Measurements from ENCODE around the gene C5orf58.
A peak's percentile ranks its signal among the peaks of the same experiment; 100 is the strongest.

Gene C5orf58, protein sequence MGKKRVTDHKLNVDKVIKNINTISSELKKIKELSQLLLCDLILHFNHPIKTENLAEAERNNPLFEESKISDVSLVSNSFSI

DNA sequence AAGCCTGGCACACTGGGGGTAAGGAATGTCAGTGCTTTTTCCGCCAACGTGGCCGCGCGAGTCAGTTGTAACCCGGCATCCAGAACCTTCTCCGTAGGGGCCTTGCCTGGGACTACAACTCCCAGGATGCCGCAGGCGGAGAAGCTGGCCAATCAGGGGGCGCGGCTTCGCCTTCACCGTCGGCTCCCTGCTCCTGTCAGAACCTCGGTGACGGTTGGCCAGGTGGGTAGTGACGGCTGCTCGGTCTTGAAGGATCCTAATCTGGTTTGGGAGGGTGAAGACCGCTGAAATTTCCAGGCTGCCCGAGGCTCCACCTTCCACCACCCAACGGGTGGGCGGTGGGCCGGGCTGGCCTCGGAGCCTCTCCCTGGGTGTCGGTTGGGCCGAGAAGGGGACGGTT lies at the start of gene C5orf58:
Gene C5orf58 (plus strand): TSS at position 200 of the 400 bp plus-strand sequence. CDS start 1,992 bp downstream, outside the sequence.
- no peak for DNase-seq

DNA sequence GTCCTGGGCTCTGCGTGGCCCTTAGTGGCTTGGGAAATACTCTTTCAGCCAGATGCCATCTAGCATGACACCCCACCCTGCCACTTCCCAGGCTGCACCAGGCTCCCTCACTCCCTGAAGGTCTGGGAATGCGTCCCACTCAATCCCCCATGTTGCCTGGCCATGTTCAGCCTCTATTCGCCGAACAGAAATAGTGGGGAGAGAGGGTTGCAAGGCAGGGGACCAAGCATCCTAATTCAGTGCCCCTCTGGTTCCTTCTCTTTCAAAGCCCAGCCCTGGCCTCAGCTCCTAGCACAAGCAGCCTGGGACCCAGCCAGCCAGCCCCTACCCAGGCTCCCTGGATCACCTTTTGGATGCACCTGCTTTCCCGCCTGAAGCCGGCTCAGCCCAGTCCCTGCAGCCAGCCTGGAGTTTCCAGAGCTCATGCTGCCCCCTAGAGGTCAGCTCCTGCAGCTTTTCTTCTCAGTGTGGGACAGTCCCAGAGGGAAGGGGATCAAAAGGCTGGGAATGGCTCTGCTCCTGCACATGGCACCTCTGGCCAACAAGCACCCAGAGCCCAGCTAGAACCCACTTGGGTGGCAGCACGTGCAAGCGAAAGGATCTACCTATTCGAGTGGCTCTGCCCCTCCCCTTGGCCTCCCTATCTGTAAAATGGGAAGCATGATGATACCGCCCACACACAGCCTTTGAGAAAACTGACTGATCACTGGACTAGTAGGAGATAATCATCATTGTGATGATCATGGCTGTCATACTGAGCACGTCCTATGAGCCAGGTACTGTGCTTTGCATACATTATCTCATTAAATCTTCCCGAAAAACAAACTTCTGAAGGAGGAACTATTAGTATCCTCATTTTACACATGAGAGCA lies 48.7 kb upstream of the C5orf58 start:
- peak; percentile 44 to 64 for DNase-seq

DNA sequence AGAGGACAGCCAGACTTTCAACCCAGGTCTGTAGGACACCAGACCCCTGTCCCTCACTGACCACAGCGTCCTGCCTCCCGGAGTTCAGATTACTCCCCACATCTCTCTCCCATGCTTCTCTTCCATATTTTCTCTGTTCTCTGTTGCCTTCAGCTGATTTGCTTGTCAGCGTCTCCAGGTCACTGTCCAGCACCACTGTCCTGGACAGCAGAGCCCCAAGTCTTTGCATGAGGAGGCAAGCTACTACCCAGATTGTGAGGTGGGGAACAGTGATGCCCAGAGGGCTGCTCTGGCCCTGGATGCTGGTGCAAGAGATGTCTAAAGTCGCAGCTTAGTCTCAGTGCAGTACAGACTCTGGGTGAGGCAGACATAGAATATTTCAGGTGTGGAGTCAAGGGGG lies 48.0 kb upstream of the C5orf58 start:
- DNase-seq = no peak

DNA sequence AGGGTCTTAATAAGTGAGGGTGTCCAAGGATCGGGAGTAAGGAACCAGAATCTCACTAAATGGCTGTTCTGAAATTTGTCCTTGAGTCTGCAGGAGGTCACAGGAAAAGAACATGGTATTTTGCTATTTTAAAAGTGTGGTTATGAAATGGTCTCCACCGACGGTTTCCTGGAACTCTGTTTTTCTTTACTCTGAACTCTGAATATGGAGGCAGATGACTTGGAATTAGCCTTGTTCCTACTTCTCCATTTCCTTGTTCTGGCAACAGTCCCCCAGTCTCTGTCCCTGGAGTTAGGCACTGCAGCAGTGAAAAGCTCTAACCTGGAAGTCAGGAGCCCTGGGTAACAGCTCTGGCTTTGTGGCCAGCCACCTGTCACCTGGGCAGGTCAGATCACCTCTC lies 46.6 kb upstream of the C5orf58 start:
- DNase-seq = no peak

DNA sequence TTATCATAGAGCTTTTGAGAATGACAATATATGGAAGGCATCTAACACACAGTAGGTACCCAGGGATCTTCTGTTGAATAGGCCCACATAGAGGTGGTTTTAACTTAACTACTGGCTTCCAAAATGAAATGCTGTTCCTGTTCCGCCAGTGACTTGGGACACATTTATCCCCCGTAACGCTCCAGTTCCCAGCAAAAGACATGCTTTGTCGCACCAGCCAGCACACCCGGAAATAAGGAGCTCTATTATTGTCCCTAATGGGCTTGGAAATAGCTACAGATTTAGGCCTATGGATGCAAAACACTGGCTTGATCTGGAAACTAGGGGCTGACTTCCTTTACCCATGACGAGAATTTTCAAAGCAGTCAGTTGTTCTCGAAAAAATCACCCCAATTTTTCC lies 45.9 kb upstream of the C5orf58 start:
- DNase-seq = no peak

DNA sequence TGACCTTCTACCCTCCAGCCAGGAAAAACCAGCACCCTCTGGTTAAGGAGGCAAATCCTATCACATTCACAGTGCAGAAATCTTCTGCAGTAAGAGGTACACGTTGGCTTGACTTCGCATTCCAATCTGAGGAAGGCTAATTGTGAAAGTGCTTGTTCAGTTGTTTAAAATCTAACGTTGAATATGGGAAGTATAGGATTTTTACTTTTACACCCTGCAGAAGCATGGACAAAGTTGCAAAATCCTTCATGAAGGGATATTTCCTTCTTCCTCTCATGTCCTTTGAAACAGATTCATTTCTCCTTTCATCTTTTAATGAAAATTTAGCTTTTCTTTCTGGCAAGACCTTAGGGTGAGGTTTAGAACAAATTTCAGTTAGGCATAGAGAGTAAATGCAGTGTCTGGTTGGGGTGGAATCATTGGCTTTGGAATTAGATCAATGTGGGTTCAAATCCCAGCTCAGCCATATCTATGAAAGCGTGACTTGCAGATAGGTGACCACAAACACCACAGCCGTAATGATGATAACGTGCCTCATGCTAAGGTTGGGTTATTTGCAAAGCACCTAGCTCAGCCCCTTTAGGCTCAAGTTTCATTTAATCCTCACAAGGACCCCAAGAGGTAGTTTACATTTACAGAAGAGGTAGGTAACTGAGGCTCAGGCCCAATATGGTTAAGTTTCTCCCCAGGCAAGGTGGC lies 42.2 kb upstream of the C5orf58 start:
- no peak for DNase-seq

DNA sequence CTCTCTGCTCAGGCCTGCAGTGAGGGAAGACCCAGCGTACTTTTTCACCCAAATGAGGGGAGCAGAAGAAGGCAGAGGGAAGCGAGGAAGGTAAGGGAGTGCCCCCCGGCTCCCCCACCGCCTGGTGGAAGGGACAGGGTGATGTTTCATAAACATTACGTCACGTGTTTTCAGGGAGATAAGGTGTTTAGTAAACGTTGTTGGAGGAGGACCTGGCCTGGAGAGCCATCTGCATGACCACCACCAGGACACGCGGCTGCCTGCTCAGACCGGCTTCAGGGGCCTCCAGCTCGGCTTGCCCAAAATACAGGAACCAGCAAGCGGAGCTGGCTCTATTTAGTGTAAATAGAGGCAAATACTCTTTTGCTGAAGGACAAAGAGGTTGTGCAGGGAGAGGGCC lies 40.0 kb upstream of the C5orf58 start:
- DNase-seq = no peak

DNA sequence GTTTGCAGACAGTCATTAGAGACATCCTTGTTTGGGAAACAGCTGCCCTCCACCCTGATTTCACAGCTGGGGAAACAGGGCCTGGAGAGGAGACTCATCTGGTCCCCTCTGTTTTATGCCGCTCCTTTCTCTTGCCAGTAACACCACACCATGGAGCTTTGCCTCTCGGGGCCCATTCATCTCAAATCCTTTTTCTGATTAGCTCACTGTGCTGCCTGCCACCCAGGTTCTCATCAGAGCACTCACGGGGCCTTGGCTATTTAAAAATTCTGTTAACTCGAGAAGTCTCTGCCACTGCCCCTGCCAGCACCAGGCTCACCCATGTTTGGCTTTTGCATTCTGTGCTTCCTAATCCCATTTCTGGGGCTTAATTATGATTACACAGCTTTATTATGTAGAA lies 36.8 kb upstream of the C5orf58 start:
- DNase-seq = no peak

DNA sequence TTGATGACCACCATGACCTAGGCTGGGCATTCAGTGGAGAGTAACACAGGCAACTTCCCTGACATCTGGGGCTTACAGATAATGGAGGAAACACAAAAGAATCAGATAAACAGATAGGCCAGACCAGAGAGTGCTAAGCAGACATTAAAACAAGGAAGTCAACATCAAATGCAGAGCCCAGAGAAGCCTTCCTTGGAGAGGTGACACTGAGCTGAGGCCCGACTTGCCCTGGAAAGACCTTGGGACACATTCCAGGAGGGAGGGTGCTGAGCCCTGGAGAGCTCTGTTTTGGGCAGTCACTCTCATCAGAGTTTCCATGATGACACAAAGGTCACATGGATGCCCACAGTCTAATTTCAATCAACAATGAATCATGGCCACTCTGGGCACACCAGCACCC lies 31.9 kb upstream of the C5orf58 start:
- DNase-seq = no peak

DNA sequence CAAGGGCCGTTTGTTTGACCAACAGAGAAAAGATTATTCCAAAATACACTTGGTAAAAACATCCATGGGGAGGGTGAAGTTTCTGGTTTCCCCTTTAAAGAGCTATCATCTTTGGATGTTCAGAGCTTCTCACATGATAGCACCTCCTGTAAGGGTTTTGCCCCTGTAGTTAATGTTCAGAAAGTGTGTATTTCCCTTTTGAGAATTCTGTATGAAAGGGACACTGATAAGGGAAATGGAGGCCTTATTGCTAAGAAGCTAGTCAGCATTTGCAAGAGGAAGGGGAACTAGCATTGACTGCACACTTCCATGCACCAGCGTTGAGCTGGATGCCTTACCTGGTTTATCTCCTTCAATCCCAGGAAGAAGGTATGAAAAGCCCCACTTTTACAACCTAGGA lies 31.5 kb upstream of the C5orf58 start:
- no peak for DNase-seq

DNA sequence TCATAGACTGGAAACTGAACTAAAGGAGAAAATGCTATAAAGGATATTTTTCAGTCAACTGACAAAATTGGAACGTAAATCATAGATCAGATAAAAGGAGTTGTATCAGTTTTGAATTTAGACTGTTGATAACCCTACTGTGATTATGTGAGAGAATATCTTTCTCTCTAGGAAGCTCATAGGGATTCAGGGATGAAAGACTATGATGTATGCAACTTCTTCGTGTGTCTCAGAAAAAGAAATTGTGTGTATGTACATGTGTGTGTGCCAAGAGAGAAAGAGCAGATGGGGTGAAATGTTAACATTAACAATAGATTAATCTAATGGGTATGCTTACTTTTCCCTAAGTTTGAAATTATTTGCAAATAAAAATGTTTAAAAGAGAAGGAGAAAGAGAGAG lies 30.7 kb upstream of the C5orf58 start:
- no peak for DNase-seq

DNA sequence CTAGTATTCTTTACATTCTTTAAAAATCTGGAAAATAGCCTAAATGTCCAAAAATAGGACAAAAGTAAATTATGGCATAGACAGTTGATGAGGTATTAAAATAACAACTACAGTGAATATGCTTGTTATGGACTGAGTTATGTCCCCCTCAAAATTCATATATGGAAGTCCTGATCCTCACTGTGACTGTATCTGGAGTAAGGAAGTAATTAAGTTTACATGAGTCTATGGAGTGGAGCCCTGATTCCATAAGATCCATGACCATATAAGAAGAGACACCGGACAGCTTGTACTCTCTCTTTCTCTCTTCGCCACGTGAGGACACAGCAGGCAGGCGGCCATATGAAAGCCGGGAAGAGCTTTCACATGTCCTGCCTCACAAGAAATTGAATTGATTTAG lies 28.6 kb upstream of the C5orf58 start:
- no peak for DNase-seq

DNA sequence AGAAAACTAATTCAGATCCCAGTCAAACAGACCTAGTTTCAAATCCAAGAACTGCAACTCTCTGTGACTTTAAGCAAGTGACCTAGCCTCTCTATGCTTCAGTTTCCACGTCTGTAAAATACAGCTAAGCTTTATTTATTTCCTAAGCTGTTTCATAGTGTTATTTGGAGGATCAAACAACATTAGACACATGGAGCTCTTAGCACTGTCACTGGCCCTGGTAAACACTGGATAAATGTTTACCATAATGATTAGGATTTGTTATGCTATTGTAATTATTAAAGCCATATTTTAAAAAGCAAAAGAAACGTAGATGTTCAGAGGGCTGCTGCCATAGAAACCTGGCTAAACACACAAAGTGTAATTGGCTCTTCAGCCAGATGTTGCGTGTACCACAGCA lies 26.6 kb upstream of the C5orf58 start:
- DNase-seq = no peak

DNA sequence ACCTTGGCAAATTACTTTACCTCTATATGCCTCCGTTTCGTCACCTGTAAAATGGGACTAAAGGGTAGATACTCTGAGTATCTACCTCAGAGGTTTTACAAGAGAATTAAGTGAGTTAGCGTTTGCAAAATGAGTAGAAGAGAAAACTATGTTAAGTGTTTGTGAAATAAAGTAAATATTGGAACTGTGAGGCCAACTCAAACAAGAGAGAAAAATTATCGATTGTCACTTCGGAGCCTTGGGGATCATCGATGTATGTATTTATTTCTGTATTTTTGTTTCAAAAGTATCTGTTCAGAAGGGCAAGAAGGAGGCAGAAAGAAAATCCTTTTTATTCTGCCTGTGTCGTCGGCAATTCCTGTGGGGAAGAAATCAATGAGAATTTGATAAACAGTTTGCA lies 25.8 kb upstream of the C5orf58 start:
- no peak for DNase-seq

DNA sequence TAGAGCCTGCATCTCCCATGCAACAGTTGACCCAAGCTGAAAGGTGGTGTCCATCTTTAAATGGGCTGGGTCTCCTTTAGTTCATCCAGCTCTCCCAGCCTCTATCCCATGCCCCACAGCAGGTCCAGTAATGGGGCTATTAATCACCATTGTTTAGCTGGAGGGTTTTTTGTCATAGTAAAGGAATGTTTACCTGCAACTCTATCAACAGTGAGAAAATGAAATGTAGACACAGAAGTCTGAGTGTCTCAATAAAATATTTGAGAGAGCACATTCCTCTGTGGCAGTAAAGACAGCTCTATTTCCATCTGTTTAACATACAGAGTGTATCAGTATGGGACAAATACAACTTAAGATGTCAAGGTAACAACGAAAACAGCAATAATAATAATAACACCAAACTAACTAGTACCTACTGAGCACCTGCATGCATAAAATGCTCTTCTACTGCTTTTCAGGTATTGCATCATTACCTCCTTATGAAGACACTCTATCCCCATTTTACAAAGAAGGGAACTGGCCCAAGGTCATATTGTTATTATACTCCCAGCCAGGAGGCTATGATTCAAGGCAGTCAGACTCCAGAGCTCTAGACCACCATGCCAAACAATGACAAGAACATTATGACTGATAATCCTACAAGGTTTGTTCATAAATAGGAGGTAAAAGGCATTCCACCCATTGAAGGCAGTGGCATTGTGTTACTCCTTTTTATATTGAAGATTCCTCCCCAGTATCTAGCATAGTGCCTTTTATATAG lies 21.0 kb upstream of the C5orf58 start:
- no peak for DNase-seq

DNA sequence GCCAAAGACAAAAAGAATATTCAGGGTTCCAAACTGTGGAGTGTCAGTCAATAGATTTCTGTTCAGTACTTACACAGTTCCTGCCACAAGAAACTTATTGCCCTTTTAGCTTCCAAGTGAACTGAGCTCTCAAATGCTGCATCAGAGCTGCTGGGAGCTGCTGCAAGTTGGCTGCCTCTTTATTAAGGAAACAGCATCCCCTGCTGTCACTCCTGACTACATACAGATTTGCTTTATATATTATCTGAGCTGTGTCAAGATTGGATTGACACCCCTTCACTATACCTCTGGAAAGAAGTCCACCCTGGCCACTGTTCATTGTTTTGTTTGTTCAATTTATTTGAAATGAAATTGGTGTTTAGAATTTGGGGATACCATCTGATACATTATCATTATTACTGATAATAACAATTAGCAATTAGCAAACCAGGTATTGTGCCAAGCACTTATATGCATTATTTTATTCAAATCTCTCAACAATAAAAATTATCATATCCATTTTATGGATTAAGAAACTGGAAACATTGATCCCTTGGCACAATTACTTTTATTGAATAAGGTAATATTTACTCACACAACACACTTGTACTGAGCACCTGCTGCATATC lies 16.4 kb upstream of the C5orf58 start:
- no peak for DNase-seq

DNA sequence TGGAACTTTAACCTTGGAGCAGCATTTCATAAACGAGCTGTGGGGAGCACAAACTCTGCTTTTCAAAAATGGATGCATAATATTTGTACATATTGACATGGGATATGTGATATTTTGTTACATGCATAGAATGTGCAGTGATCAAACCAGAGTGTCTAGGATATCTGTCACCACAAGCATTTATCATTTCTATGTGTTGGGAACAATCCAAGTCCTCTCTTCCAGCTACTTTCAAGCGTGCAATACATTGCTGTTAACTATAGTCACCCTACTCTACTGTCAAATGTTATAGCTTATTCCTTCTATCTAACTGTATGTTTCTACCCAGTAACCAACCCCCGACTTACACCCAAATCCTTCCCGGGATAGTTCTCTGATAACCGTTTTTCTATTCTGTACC lies 15.0 kb upstream of the C5orf58 start:
- DNase-seq = no peak

DNA sequence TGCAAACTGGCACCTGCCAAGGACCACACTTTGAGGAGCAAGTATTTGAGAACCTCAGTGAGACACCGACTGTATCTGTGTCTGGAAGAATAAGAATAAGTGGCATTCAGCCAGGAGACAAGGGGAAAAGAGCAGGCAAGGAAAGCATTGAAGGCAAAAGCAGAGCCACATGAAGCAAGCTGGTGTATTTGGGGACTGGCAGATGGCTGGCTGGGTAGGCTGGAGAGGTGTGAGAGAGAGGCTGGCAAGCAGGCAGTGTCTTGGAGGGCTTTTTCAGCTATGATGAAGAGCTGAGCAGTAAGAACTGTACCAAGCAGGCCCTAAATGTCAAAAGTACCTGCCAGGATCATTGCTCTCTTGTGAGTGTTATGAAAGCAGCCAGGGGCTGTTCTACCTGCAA lies 14.1 kb upstream of the C5orf58 start:
- DNase-seq = no peak

DNA sequence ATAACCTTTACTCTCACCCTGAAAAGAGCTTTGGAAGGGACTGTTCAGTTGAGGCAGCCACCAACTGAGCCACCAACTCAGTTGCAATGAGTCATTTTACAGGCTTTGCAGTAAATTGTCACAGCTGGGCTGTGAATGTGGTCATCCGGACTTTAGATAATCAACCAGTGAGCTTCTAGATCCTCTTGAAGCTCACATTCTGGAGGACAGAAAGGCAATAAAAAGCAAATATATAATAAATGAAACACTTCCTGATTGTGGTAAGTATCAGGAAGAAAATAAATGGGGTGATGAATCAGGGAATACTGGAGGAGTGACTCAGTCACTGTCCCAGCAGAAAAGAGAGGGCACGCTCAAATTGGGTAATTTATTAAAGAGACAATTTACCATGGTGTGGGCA lies 13.2 kb upstream of the C5orf58 start:
- no peak for DNase-seq

DNA sequence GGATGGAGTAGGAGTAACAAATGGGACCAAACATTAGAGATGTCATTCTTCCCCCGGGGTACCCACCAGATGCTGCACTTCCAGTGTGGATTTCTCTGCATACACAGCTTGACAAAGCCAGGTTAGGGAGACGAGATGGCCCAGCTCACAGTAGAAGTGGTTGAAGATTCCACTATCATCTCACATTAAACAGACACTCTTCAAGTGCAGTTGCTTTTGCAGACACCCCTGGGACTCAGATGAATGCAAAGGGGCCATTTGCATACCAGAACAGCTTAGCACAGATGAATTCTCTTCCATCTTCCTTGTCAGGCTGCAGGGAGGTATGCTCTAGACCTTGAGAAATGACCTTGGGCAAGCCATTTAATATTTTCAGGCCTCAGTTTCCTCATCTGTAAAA lies 12.6 kb upstream of the C5orf58 start:
- no peak for DNase-seq

DNA sequence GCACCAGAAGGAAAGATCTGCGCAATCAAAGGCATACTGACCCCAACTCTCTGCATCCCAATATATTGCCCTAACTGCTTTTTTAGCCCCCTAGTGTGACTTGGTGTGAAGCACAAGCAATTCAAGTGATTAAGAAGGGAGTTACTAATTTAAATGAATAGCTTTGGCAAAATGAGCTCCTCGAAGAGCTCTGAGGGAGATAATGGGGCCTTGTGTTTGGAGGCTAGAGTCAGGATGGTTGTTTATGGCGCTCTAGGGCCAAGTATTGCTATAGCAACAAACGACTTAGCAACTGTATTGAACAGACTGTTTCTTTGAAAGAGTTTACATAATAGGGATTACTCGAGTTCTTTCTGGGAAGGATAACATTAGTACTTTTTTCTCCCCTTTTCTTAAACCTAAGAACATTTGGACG lies 11.5 kb upstream of the C5orf58 start:
- DNase-seq = no peak

DNA sequence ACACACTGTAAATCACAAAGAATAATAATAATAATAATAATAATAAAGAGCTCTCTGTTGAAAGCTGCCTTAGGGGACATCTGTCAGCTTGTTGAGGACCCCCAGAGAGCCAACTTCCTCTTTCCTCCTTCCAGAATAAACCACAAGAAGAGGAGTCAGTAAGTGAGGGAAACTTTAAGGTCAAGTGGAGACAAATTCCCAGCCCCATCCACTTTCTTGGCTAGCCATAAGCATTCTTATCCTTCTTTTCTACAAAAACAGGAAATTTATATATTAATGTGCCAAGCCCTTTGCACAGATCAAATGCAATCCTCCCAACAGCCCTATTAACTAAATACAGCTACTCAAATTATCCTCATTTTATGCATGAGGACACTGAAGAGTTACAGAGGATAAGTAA lies 9.4 kb upstream of the C5orf58 start:
- no peak for DNase-seq

DNA sequence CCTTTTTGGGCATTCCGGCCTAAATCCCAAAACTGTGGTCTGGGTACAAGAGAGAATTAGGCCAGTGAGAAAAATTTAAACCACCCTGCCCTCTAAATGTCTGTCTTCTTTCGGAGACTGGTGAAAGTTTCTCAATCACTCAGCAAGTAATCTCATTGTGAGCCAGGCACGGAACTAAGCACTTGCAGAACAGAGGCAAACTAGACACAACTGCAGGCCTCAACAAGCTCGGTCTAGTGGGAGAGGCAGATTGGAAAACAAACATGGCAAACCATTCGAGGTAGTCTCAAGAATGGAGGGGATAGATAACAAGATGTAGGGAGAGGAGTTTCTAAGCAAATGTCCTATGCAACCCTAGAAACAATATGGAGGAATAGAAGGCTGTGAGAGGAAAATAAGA lies 8.9 kb upstream of the C5orf58 start:
- no peak for DNase-seq

Data from stimulated activated CD4-positive, alpha-beta T cell treated with anti-CD3 and anti-CD28 coated beads, Interleukin-2, amount 100 ng/mL, for 24 hours (primary cell).